ENCODE results near the gene TCFL5. TPM values are rescaled to one million over a fixed set of nuclear protein-coding genes. Genes with fewer than 3 reads are reported as not detected.

TCFL5 gene
- total RNA-seq, 4 donors from 2014 or later, result 15.3 to 26.6 (median 20.6) TPM

- TF ChIP-seq POLR2A (IDR thresholded peaks at IDR 0.05) (no peak), CTCF (IDR thresholded peaks at IDR 0.05) (no peak)
- WGBS, 2 donors, result 90 to 91% methylated on average over 8 of the region's 8 CpGs
- intact Hi-C loops (cut with DNase I), result no loop called here
- DNase-seq, result no peak
- peaks cover 6 to 8% of the 10 kb centered on the region in 2 donors for H3K4me1 ChIP-seq
- H3K27ac ChIP-seq, result no peak overlapping the region
- no peaks in the 10 kb centered on the region for H3K27me3 ChIP-seq
- no peak overlapping the region for H3K4me3 ChIP-seq (replicated peaks in 1 of 3)
- H3K36me3 ChIP-seq, result peaks cover 0 to 3% of the 10 kb centered on the region in 2 donors
- no peaks in the 10 kb centered on the region for H3K9me3 ChIP-seq
Measured at GRCh38 chr20:62837790-62838127, 23.9 kb downstream of the TCFL5 start.

- Histone ChIP-seq H3K4me3 (replicated peaks in 1 of 3) (no peak overlapping the region), H3K27ac (no peak overlapping the region), H3K36me3 (peaks cover 0 to 3% of the 10 kb centered on the region in 2 donors), H3K9me3 (no peaks in the 10 kb centered on the region), H3K4me1 (peaks cover 14 to 16% of the 10 kb centered on the region in 2 donors), H3K27me3 (no peaks in the 10 kb centered on the region)
- 93 to 94% methylated on average over 12 to 19 of the region's 19 CpGs for WGBS, 2 donors
- no peak for DNase-seq
- intact Hi-C loops (cut with DNase I), result no loop called here
- TF ChIP-seq POLR2A (IDR thresholded peaks at IDR 0.05), result no peak
- TF ChIP-seq CTCF (IDR thresholded peaks at IDR 0.05), result no peak
Measured at GRCh38 chr20:62836967-62837490, 24.6 kb downstream of the TCFL5 start.

- no peak for DNase-seq
- Histone ChIP-seq H3K36me3 (peaks cover 0 to 3% of the 10 kb centered on the region in 2 donors), H3K27ac (no peak overlapping the region), H3K9me3 (no peaks in the 10 kb centered on the region), H3K4me1 (peaks cover 18 to 24% of the 10 kb centered on the region in 2 donors), H3K27me3 (no peaks in the 10 kb centered on the region), H3K4me3 (replicated peaks in 1 of 3) (no peak overlapping the region)
- WGBS, 2 donors, result 81 to 91% methylated on average over 35 to 45 of the region's 52 CpGs
- TF ChIP-seq POLR2A (IDR thresholded peaks at IDR 0.05) (no peak), CTCF (IDR thresholded peaks at IDR 0.05) (no peak)
- intact Hi-C loops (cut with DNase I), result no loop called here
Measured at GRCh38 chr20:62835931-62836861, 25.4 kb downstream of the TCFL5 start.

GRCh38 chr20:62834967-62835730, 26.5 kb downstream of the TCFL5 start:
- Histone ChIP-seq H3K27me3 (no peaks in the 10 kb centered on the region), H3K4me3 (replicated peaks in 1 of 3) (no peak overlapping the region), H3K27ac (no peak overlapping the region), H3K36me3 (no peaks in the 10 kb centered on the region), H3K4me1 (peaks cover 18 to 27% of the 10 kb centered on the region in 2 donors), H3K9me3 (no peaks in the 10 kb centered on the region)
- 87 to 89% methylated on average over 23 to 24 of the region's 24 CpGs for WGBS, 2 donors
- intact Hi-C loops (cut with DNase I), result no loop called here
- TF ChIP-seq CTCF (IDR thresholded peaks at IDR 0.05) (no peak), POLR2A (IDR thresholded peaks at IDR 0.05) (no peak)
- no peak for DNase-seq
